SK-N-SH (cell line): ENCODE measurements around the gene TSPAN13. TPM values are rescaled to one million over a fixed set of nuclear protein-coding genes. Genes with fewer than 3 reads are reported as not detected.

Experiments used
- CTCF ChIA-PET: fragments of 300-600, 350-600 bp; formaldehyde crosslinking; extraction: SDS; loops from one replicate; lab custom pipeline; 2021; lab: Yijun Ruan, JAX
- POLR2A ChIA-PET: fragments of 350-600 bp; sonication (Branson Sonifier 250); formaldehyde crosslinking; extraction: SDS; loops from one replicate; lab custom pipeline; 2020; ENCODE audit warnings: antibody characterized with exemption, inconsistent platforms; lab: Yijun Ruan, JAX
- DNase-seq: peaks from one replicate; pipeline ENCODE4 v3.0.0; 2012
- H2AFZ ChIP-seq: fragments of 200-600 bp; sonication (generic); 2 replicates; pipeline ENCODE4 v1.8.1; 2016; ENCODE audit warnings: antibody characterized with exemption, mild to moderate bottlenecking, low read depth
- H3F3A ChIP-seq: fragments of 200-600 bp; sonication (generic); replicated peaks from 2 replicates; pipeline ENCODE3; 2016; ENCODE audit warnings: antibody characterized with exemption, mild to moderate bottlenecking; ENCODE audit not compliant: insufficient read depth
- H3K27ac ChIP-seq, 2 experiments: fragments of 200-500 bp in 1 of 2; fragments of 200-600 bp in 1 of 2; sonication (Bioruptor generic) in 1 of 2; sonication (generic), shearing (Covaris generic) in 1 of 2; 2 replicates each; pipeline versions ENCODE4 v1.5.1 to v1.6.1; 2014 to 2016; ENCODE audit warnings: low read depth in 2 of 2, inconsistent platforms in 1 of 2, low read length in 1 of 2, mild to moderate bottlenecking in 1 of 2, mixed read lengths in 1 of 2
- H3K27me3 ChIP-seq: fragments of 200-600 bp; sonication (generic), shearing (Covaris generic); 2 replicates; pipeline ENCODE4 v1.6.1; 2016; ENCODE audit warnings: mixed run types; ENCODE audit not compliant: insufficient read depth
- H3K36me3 ChIP-seq, 2 experiments: fragments of 200-500 bp in 1 of 2; fragments of 200-600 bp in 1 of 2; sonication (Bioruptor generic) in 1 of 2; sonication (generic) in 1 of 2; replicated peaks in 1 of 2; 2 replicates each; pipeline versions ENCODE3 to v1.5.1; 2014 to 2016; ENCODE audit warnings: low read length in 1 of 2, mild to moderate bottlenecking in 1 of 2; ENCODE audit not compliant: insufficient read depth in 2 of 2, control insufficient read depth in 1 of 2
- H3K4me1 ChIP-seq, 2 experiments: fragments of 200-500 bp in 1 of 2; fragments of 200-600 bp in 1 of 2; sonication (Bioruptor generic) in 1 of 2; sonication (generic), shearing (Covaris generic) in 1 of 2; 2 replicates each; pipeline versions ENCODE4 v1.5.1 to v1.6.1; 2014 to 2016; ENCODE audit warnings: low read depth in 1 of 2, low read length in 1 of 2, mixed run types in 1 of 2; ENCODE audit not compliant: insufficient read depth in 2 of 2, control insufficient read depth in 1 of 2
- H3K4me2 ChIP-seq: fragments of 200-600 bp; sonication (generic), shearing (Covaris generic); 2 replicates; pipeline ENCODE4 v1.6.1; 2017; ENCODE audit warnings: mixed run types
- H3K4me3 ChIP-seq, 2 experiments: fragments of 200-500 bp in 1 of 2; fragments of 200-600 bp in 1 of 2; sonication (Bioruptor generic) in 1 of 2; sonication (generic), shearing (Covaris generic) in 1 of 2; 2 replicates each; pipeline versions ENCODE4 v1.5.1 to v1.8.1; 2014 to 2016; ENCODE audit warnings: low read depth in 2 of 2, inconsistent platforms in 1 of 2, low read length in 1 of 2, mild to moderate bottlenecking in 1 of 2, mixed read lengths in 1 of 2, moderate library complexity in 1 of 2
- H3K79me2 ChIP-seq: fragments of 200-600 bp; sonication (generic); 2 replicates; pipeline ENCODE4 v1.8.1; 2017; ENCODE audit warnings: mild to moderate bottlenecking; ENCODE audit not compliant: insufficient read depth
- H3K9ac ChIP-seq: fragments of 200-600 bp; sonication (generic); 2 replicates; pipeline ENCODE4 v1.6.1; 2017; ENCODE audit warnings: mixed run types
- H3K9me2 ChIP-seq: fragments of 200-600 bp; sonication (generic); 2 replicates; pipeline ENCODE4 v1.6.1; 2017; ENCODE audit warnings: mixed run types
- H3K9me3 ChIP-seq: fragments of 200-600 bp; sonication (generic); 2 replicates; pipeline ENCODE4 v1.6.1; 2017; ENCODE audit warnings: mixed run types, mild to moderate bottlenecking, moderate library complexity
- H4K20me1 ChIP-seq: fragments of 200-600 bp; sonication (generic); 2 replicates; pipeline ENCODE4 v1.6.1; 2017; ENCODE audit warnings: mild to moderate bottlenecking, mixed run types; ENCODE audit not compliant: insufficient read depth
- CHD2 ChIP-seq: fragments of 150-350 bp; IDR thresholded peaks from 2 replicates; pipeline ENCODE4 v1.6.1; 2018; ENCODE audit warnings: low read length; ENCODE audit not compliant: partially characterized antibody
- EP300 ChIP-seq, 2 experiments: IDR thresholded peaks; 2 replicates each; pipeline versions ENCODE4 v1.4.0 to v1.6.1; 2012; ENCODE audit warnings: borderline replicate concordance in 1 of 2, low read depth in 1 of 2, low read length in 1 of 2
- FOSL2 ChIP-seq: IDR thresholded peaks from 2 replicates; pipeline ENCODE4 v1.4.0; 2012; ENCODE audit warnings: low read depth, mild to moderate bottlenecking, moderate library complexity, borderline replicate concordance
- FOXM1 ChIP-seq: IDR thresholded peaks from 2 replicates; pipeline ENCODE4 v1.4.0; 2012; ENCODE audit warnings: low read depth, mild to moderate bottlenecking
- JUND ChIP-seq: IDR thresholded peaks from 2 replicates; pipeline ENCODE4 v1.4.0; 2012
- MXI1 ChIP-seq: IDR thresholded peaks from 2 replicates; pipeline ENCODE4 v1.6.1; 2012; ENCODE audit warnings: mild to moderate bottlenecking, low read depth, low read length, improper control_type of control experiment
- NRF1 ChIP-seq: IDR thresholded peaks from 2 replicates; pipeline ENCODE4 v1.6.1; 2012; ENCODE audit warnings: low read depth, mild to moderate bottlenecking, low read length
- RXRA ChIP-seq: IDR thresholded peaks from 2 replicates; pipeline ENCODE4 v1.4.0; 2012; ENCODE audit warnings: low read depth, mild to moderate bottlenecking, borderline replicate concordance
- SIN3A ChIP-seq: IDR thresholded peaks from 2 replicates; pipeline ENCODE4 v1.6.1; 2012; ENCODE audit warnings: low read depth, mild to moderate bottlenecking, low read length, moderate library complexity, borderline replicate concordance
- TCF12 ChIP-seq: IDR thresholded peaks from 2 replicates; pipeline ENCODE4 v1.4.0; 2012
- YY1 ChIP-seq: IDR thresholded peaks from 2 replicates; pipeline ENCODE4 v1.4.0; 2012; ENCODE audit warnings: low read depth, mild to moderate bottlenecking
- WGBS: methylation state at CpG from one replicate; pipeline ENCODE4 v1.1.6; 2017; ENCODE audit warnings: low lambda C conversion rate; 5-methylcytosine and 5-hydroxymethylcytosine counted together
- polyA plus RNA-seq, 3 experiments: library from polyadenylated mRNA; depleted of rRNA; stranded (reverse); fragments of >200 nt; gene quantifications; 2 replicates each; pipeline ENCODE4 v1.2.3, GENCODE V29; 2012
- TF ChIP-seq, protein P1 (sequence below): IDR thresholded peaks from 2 replicates; pipeline ENCODE4 v1.4.0; 2012; ENCODE audit warnings: low read depth, borderline replicate concordance
- TF ChIP-seq, protein P2 (sequence below): fragments of 150-350 bp; IDR thresholded peaks from 2 replicates; pipeline ENCODE4 v1.6.1; 2016; ENCODE audit warnings: mild to moderate bottlenecking, low read depth, low read length
- TF ChIP-seq, protein P3 (sequence below): IDR thresholded peaks from 2 replicates; pipeline ENCODE4 v1.6.1; 2012; ENCODE audit warnings: mild to moderate bottlenecking, low read depth, low read length, moderate library complexity

The TSPAN13 gene
- polyA plus RNA-seq, 1 of the 3 experiments (the other 2 are of a cell fraction) = 0.26 TPM

GRCh38 chr7:16744518-16745250, 8.9 kb upstream of the TSPAN13 start:
- H3F3A ChIP-seq = peaks cover 5% of the 10 kb centered on the region
- H3K4me1 ChIP-seq = peaks cover 7 to 11% of the 10 kb centered on the region in 2 experiments; a peak in 3 of 4 replicates
- ChIA-PET CTCF (interaction anchor here (0.8 to 1.6 kb wide), 4 partner anchors 8 to 174 kb away, joined by 3 to 6 read pairs (median 3); partner anchors contain the start of gene TSPAN13), POLR2A (no interaction called here)
- no peak overlapping the region for H3K4me2 ChIP-seq
- H3K9me2 ChIP-seq = no peaks in the 10 kb centered on the region
- DNase-seq = no peak
- H3K9ac ChIP-seq = no peak overlapping the region
- H2AFZ ChIP-seq = no peak overlapping the region
- 81% methylated on average over 6 of the region's 6 CpGs for WGBS
- no peak overlapping the region for H3K4me3 ChIP-seq
- H3K27me3 ChIP-seq = no peaks in the 10 kb centered on the region
- H3K36me3 ChIP-seq = no peaks in the 10 kb centered on the region
- no peak overlapping the region for H3K27ac ChIP-seq
- H3K9me3 ChIP-seq = no peaks in the 10 kb centered on the region
- no peaks in the 10 kb centered on the region for H3K79me2 ChIP-seq
- no peaks in the 10 kb centered on the region for H4K20me1 ChIP-seq
- TF ChIP-seq RXRA (no peak), FOXM1 (no peak)
- TF ChIP-seq, protein P1, sequence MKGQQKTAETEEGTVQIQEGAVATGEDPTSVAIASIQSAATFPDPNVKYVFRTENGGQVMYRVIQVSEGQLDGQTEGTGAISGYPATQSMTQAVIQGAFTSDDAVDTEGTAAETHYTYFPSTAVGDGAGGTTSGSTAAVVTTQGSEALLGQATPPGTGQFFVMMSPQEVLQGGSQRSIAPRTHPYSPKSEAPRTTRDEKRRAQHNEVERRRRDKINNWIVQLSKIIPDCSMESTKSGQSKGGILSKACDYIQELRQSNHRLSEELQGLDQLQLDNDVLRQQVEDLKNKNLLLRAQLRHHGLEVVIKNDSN = no peak
- TF ChIP-seq, protein P2, sequence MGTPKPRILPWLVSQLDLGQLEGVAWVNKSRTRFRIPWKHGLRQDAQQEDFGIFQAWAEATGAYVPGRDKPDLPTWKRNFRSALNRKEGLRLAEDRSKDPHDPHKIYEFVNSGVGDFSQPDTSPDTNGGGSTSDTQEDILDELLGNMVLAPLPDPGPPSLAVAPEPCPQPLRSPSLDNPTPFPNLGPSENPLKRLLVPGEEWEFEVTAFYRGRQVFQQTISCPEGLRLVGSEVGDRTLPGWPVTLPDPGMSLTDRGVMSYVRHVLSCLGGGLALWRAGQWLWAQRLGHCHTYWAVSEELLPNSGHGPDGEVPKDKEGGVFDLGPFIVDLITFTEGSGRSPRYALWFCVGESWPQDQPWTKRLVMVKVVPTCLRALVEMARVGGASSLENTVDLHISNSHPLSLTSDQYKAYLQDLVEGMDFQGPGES = no peak

DNA sequence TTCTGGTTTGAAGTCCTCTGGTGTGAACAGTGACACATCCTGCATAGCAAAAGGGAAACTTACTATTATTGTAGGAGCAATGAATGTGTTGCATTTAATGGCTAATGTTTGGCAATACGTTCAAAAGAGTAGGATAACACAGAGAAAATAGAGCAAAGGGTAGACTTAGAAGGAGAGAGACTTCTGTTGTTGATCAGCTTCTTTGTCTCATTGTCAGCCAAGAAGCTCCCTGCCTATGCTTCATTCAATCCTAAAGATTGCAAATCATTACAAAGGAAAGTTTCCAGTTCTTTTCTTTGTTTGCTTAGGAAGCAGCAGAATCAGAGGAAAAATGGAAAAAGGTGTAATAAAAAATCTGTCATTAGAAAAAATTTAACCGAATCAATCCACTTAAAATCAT, 7.9 kb upstream of the TSPAN13 start:
- Histone ChIP-seq H3K4me2 (no peak overlapping the region), H4K20me1 (no peaks in the 10 kb centered on the region), H3F3A (peaks cover 2% of the 10 kb centered on the region), H3K4me3 (no peak overlapping the region), H3K9me3 (no peaks in the 10 kb centered on the region), H3K4me1 (peaks cover 3 to 4% of the 10 kb centered on the region in 2 experiments; a peak in 3 of 4 replicates), H3K36me3 (no peaks in the 10 kb centered on the region), H3K9ac (no peak overlapping the region), H3K27me3 (no peaks in the 10 kb centered on the region), H2AFZ (no peak overlapping the region), H3K79me2 (no peaks in the 10 kb centered on the region), H3K27ac (no peak overlapping the region), H3K9me2 (no peaks in the 10 kb centered on the region)
- ChIA-PET CTCF (interaction anchor here (0.8 to 1.6 kb wide), 4 partner anchors 8 to 173 kb away, joined by 3 to 6 read pairs (median 3); partner anchors contain the start of gene TSPAN13), POLR2A (no interaction called here)
- WGBS = 72% methylated on average over 2 of the region's 2 CpGs
- no peak for TF ChIP-seq JUND
- TF ChIP-seq SIN3A = no peak
- no peak for TF ChIP-seq NRF1
- no peak for DNase-seq

DNA sequence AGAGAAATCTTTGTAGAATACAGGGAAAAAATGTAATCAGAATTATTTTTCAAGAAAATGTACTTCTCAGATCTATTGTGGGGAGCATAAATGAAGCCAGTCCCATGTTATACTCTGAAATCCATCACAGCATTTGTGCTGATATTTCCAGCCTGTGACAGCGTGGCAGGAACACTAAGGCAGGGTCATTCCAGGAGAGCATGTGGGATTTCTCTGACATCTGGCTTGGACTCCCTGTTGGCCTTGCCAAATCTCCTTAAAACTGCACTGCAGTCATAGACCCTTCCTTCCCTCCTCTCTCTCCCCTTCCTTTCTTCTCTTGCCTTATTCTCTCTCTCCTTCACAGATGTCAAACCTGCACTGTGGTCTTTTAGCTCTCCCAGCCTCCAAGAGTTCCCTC, 6.5 kb upstream of the TSPAN13 start:
- no peak for DNase-seq
- no peaks in the 10 kb centered on the region for H3K79me2 ChIP-seq
- WGBS = 87% methylated on average over 1 of the region's 1 CpG
- no peak overlapping the region for H3K4me3 ChIP-seq
- no peaks in the 10 kb centered on the region for H3K9me2 ChIP-seq
- no peaks in the 10 kb centered on the region for H3K9me3 ChIP-seq
- no peaks in the 10 kb centered on the region for H3K36me3 ChIP-seq
- H3F3A ChIP-seq = no peaks in the 10 kb centered on the region
- no peaks in the 10 kb centered on the region for H3K27me3 ChIP-seq
- no peak overlapping the region for H3K9ac ChIP-seq
- no peaks in the 10 kb centered on the region for H4K20me1 ChIP-seq
- TF ChIP-seq MXI1 = no peak
- no peak for TF ChIP-seq FOXM1
- TF ChIP-seq, protein P3, sequence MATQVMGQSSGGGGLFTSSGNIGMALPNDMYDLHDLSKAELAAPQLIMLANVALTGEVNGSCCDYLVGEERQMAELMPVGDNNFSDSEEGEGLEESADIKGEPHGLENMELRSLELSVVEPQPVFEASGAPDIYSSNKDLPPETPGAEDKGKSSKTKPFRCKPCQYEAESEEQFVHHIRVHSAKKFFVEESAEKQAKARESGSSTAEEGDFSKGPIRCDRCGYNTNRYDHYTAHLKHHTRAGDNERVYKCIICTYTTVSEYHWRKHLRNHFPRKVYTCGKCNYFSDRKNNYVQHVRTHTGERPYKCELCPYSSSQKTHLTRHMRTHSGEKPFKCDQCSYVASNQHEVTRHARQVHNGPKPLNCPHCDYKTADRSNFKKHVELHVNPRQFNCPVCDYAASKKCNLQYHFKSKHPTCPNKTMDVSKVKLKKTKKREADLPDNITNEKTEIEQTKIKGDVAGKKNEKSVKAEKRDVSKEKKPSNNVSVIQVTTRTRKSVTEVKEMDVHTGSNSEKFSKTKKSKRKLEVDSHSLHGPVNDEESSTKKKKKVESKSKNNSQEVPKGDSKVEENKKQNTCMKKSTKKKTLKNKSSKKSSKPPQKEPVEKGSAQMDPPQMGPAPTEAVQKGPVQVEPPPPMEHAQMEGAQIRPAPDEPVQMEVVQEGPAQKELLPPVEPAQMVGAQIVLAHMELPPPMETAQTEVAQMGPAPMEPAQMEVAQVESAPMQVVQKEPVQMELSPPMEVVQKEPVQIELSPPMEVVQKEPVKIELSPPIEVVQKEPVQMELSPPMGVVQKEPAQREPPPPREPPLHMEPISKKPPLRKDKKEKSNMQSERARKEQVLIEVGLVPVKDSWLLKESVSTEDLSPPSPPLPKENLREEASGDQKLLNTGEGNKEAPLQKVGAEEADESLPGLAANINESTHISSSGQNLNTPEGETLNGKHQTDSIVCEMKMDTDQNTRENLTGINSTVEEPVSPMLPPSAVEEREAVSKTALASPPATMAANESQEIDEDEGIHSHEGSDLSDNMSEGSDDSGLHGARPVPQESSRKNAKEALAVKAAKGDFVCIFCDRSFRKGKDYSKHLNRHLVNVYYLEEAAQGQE = no peak
- TF ChIP-seq FOSL2 = no peak
- no peak for TF ChIP-seq CHD2
- TF ChIP-seq YY1 = no peak
- no peak for TF ChIP-seq TCF12
- TF ChIP-seq EP300 (IDR thresholded peaks at IDR 0.05; ENCODE audit: borderline replicate concordance in 1 of 2, low read depth in 1 of 2, low read length in 1 of 2) = no peak
- no peak overlapping the region for H2AFZ ChIP-seq
- H3K27ac ChIP-seq = no peak overlapping the region
- ChIA-PET CTCF (no interaction called here), POLR2A (interaction anchor here (0.7 kb wide), 1 partner anchor 9 kb away, joined by 3 read pairs; no protein-coding TSS in a partner anchor)
- peaks cover 0 to 4% of the 10 kb centered on the region in 2 experiments; a peak in 2 of 4 replicates for H3K4me1 ChIP-seq
- no peak overlapping the region for H3K4me2 ChIP-seq
